H1 (cell line): ENCODE results near the gene DOCK11. TPM values are rescaled to one million over a fixed set of nuclear protein-coding genes. Genes with fewer than 3 reads are reported as not detected.

Source experiments
- CTCF ChIA-PET: fragments of 300-600 bp; sonication (Branson Sonifier 250); formaldehyde crosslinking; loops from one replicate; lab custom pipeline; 2021; ENCODE audit not compliant: partially characterized antibody; lab: Charles Lee
- POLR2A ChIA-PET: fragments of 300-600 bp; sonication (Branson Sonifier 250); formaldehyde crosslinking; loops from one replicate; lab custom pipeline; 2021; ENCODE audit warnings: inconsistent platforms; ENCODE audit not compliant: partially characterized antibody; lab: Charles Lee
- DNase-seq, 2 experiments: peaks; one replicate each; pipeline versions ENCODE4 v3.0.0 to v3.0.0-alpha.2; 2010 to 2022; ENCODE audit warnings: low spot score in 2 of 2, low read depth in 1 of 2, mixed read lengths in 1 of 2
- FAIRE-seq: peaks from 2 replicates; lab custom pipeline; 2011; peaks lifted over from hg19 to GRCh38; lab: Jason Lieb, UNC
- H2AFZ ChIP-seq: 2 replicates; pipeline ENCODE4 v1.8.1; 2012; ENCODE audit warnings: low read length, inconsistent platforms
- H2AK5ac ChIP-seq: 2 replicates; pipeline ENCODE4 v1.6.1; 2013; ENCODE audit warnings: low read depth, low read length
- H2BK120ac ChIP-seq: replicated peaks from 2 replicates; pipeline ENCODE3; 2013; ENCODE audit warnings: low read depth, low read length, inconsistent platforms
- H2BK12ac ChIP-seq: 2 replicates; pipeline ENCODE4 v1.6.1; 2013; ENCODE audit warnings: low read depth, low read length
- H2BK15ac ChIP-seq: 2 replicates; pipeline ENCODE4 v1.6.1; 2013; ENCODE audit warnings: low read length
- H2BK20ac ChIP-seq: 2 replicates; pipeline ENCODE4 v1.6.1; 2013; ENCODE audit warnings: low read length
- H2BK5ac ChIP-seq: 2 replicates; pipeline ENCODE4 v1.6.1; 2013; ENCODE audit warnings: low read depth, low read length
- H3K14ac ChIP-seq: 2 replicates; pipeline ENCODE4 v1.6.1; 2013; ENCODE audit warnings: inconsistent platforms; ENCODE audit not compliant: insufficient read length
- H3K18ac ChIP-seq: 2 replicates; pipeline ENCODE4 v1.6.1; 2013; ENCODE audit warnings: low read length; ENCODE audit errors: extremely low read depth
- H3K23ac ChIP-seq: 2 replicates; pipeline ENCODE4 v1.6.1; 2013; ENCODE audit warnings: inconsistent platforms; ENCODE audit not compliant: insufficient read length
- H3K23me2 ChIP-seq: 2 replicates; pipeline ENCODE4 v1.6.1; 2013; ENCODE audit warnings: low read depth, low read length
- H3K27ac ChIP-seq: 2 replicates; pipeline ENCODE4 v1.6.1; 2011; ENCODE audit warnings: low read depth, low read length, inconsistent platforms
- H3K27me3 ChIP-seq, 4 experiments: replicated peaks in 1 of 4; 1 replicate in 1 of 4; 2 replicates in 3 of 4; pipeline versions ENCODE4 v1.6.1 to v1.8.1; 2011 to 2013; ENCODE audit warnings: low read length in 3 of 4, mild to moderate bottlenecking in 3 of 4, inconsistent platforms in 2 of 4, mixed read lengths in 2 of 4, moderate library complexity in 1 of 4; ENCODE audit not compliant: control insufficient read depth in 3 of 4, insufficient read depth in 3 of 4; ENCODE audit errors: extremely low read depth in 1 of 4
- H3K36me3 ChIP-seq, 4 experiments: 2 replicates each; pipeline versions ENCODE4 v1.6.1 to v1.8.1; 2011 to 2013; ENCODE audit warnings: mild to moderate bottlenecking in 4 of 4, low read length in 3 of 4, moderate library complexity in 2 of 4, control low read depth in 1 of 4, inconsistent platforms in 1 of 4; ENCODE audit not compliant: insufficient read depth in 4 of 4, control insufficient read depth in 2 of 4
- H3K4ac ChIP-seq: replicated peaks from 2 replicates; pipeline ENCODE3; 2013; ENCODE audit warnings: low read length, low read depth, mixed read lengths, inconsistent platforms; ENCODE audit not compliant: insufficient read length
- H3K4me1 ChIP-seq, 4 experiments: replicated peaks in 1 of 4; 1 replicate in 1 of 4; 2 replicates in 3 of 4; pipeline versions ENCODE4 v1.6.1 to v1.8.1; 2011 to 2013; ENCODE audit warnings: low read length in 3 of 4, inconsistent platforms in 2 of 4, mixed read lengths in 1 of 4; ENCODE audit not compliant: insufficient read depth in 4 of 4, control insufficient read depth in 3 of 4
- H3K4me2 ChIP-seq, 2 experiments: 2 replicates each; pipeline versions ENCODE4 v1.6.1 to v1.8.1; 2011 to 2013; ENCODE audit warnings: low read depth in 2 of 2, low read length in 2 of 2, control low read depth in 1 of 2, inconsistent platforms in 1 of 2, mild to moderate bottlenecking in 1 of 2; ENCODE audit not compliant: insufficient read depth in 1 of 2
- H3K4me3 ChIP-seq, 4 experiments: fragments of 200-600, 300-600 bp in 1 of 4; sonication (generic), shearing (Covaris generic), sonication (Bioruptor Twin) in 1 of 4; 2 replicates each; pipeline versions ENCODE4 v1.5.1 to v1.8.1; 2011 to 2016; ENCODE audit warnings: low read length in 4 of 4, low read depth in 3 of 4, control low read depth in 2 of 4, inconsistent platforms in 2 of 4, mild to moderate bottlenecking in 2 of 4, mixed read lengths in 1 of 4, moderate library complexity in 1 of 4; ENCODE audit not compliant: insufficient read depth in 2 of 4; ENCODE audit errors: extremely low read depth in 1 of 4
- H3K56ac ChIP-seq: replicated peaks from 2 replicates; pipeline ENCODE3; 2013; ENCODE audit warnings: low read depth, mild to moderate bottlenecking, mixed read lengths, low read length, inconsistent platforms; ENCODE audit not compliant: insufficient read length
- H3K79me1 ChIP-seq: 2 replicates; pipeline ENCODE4 v1.6.1; 2013; ENCODE audit warnings: low read depth, low read length, control low read depth
- H3K79me2 ChIP-seq, 2 experiments: 2 replicates each; pipeline versions ENCODE4 v1.6.1 to v1.8.1; 2012 to 2013; ENCODE audit warnings: low read length in 2 of 2, mild to moderate bottlenecking in 2 of 2, inconsistent platforms in 1 of 2; ENCODE audit not compliant: insufficient read depth in 2 of 2, control insufficient read depth in 1 of 2
- H3K9ac ChIP-seq, 4 experiments: replicated peaks in 1 of 4; 1 replicate in 1 of 4; 2 replicates in 3 of 4; pipeline versions ENCODE4 v1.6.1 to v1.8.1; 2011 to 2013; ENCODE audit warnings: low read depth in 3 of 4, low read length in 3 of 4, control low read depth in 2 of 4, mild to moderate bottlenecking in 2 of 4, moderate library complexity in 2 of 4, inconsistent platforms in 1 of 4; ENCODE audit errors: extremely low read depth in 1 of 4
- H3K9me3 ChIP-seq, 2 experiments: 2 replicates each; pipeline versions ENCODE4 v1.6.1 to v1.8.1; 2012 to 2013; ENCODE audit warnings: mild to moderate bottlenecking in 2 of 2, moderate library complexity in 2 of 2, control low read depth in 1 of 2, inconsistent platforms in 1 of 2, low read depth in 1 of 2, low read length in 1 of 2, mixed read lengths in 1 of 2; ENCODE audit not compliant: insufficient read depth in 2 of 2
- H4K20me1 ChIP-seq, 2 experiments: replicated peaks in 1 of 2; 2 replicates each; pipeline versions ENCODE3 to v1.8.1; 2011 to 2013; ENCODE audit warnings: inconsistent platforms in 2 of 2, low read length in 2 of 2, mild to moderate bottlenecking in 1 of 2; ENCODE audit not compliant: insufficient read depth in 2 of 2, control insufficient read depth in 1 of 2
- H4K5ac ChIP-seq: 2 replicates; pipeline ENCODE4 v1.6.1; 2013; ENCODE audit warnings: low read length, low read depth, mixed read lengths, inconsistent platforms; ENCODE audit not compliant: insufficient read length
- H4K8ac ChIP-seq: 2 replicates; pipeline ENCODE4 v1.8.0; 2013; ENCODE audit warnings: mild to moderate bottlenecking, moderate library complexity, low read length, inconsistent platforms; ENCODE audit not compliant: insufficient read depth; ENCODE audit errors: extremely low read depth
- H4K91ac ChIP-seq: replicated peaks from 2 replicates; pipeline ENCODE3; 2013; ENCODE audit warnings: low read length, mixed read lengths, inconsistent platforms; ENCODE audit not compliant: insufficient read length
- RAD21 ChIP-seq, 2 experiments: IDR thresholded peaks in 1 of 2; conservative IDR thresholded peaks in 1 of 2; 2 replicates each; pipeline ENCODE4 v1.6.1; 2011; ENCODE audit warnings: low read depth in 2 of 2, low read length in 2 of 2, improper control_type of control experiment in 1 of 2, inconsistent platforms in 1 of 2, mild to moderate bottlenecking in 1 of 2, moderate library complexity in 1 of 2
- WGBS, 2 experiments: shearing (Covaris generic) in 1 of 2; methylation state at CpG; one replicate each; pipeline versions ENCODE4 v1.1.6 to v1.1.7; 2013 to 2015; ENCODE audit warnings: low lambda C conversion rate in 2 of 2, mixed read lengths in 2 of 2, inconsistent platforms in 1 of 2, low coverage in 1 of 2, missing lambda C conversion rate in 1 of 2; ENCODE audit not compliant: insufficient replicate concordance in 2 of 2, insufficient coverage in 1 of 2, insufficient read length in 1 of 2; ENCODE audit errors: extremely low coverage in 1 of 2, missing lambda C conversion rate in 1 of 2; 5-methylcytosine and 5-hydroxymethylcytosine counted together
- polyA plus RNA-seq, 7 experiments: library from polyadenylated mRNA; depleted of rRNA in 3 of 7; stranded (reverse) in 5 of 7; unstranded in 2 of 7; fragments of >200 nt in 5 of 7; fragments of 200-250 nt in 2 of 7; gene quantifications; 1 replicate in 5 of 7; 2 replicates in 1 of 7; 4 replicates in 1 of 7; pipeline versions ENCODE4 v1.2.1 to v1.2.3, GENCODE V29; 2011 to 2013; ENCODE audit warnings: missing spikeins in 2 of 7, mixed read lengths in 2 of 7
- total RNA-seq: library from RNA; stranded (reverse); fragmentation: NEBNext Ultra II Directional; extraction: Animal tissue kit (Norgen Biotek cat#: 25700); gene quantifications from 2 replicates; pipeline ENCODE4 v1.2.1, GENCODE V29; 2021

The DOCK11 gene
- total and polyA plus RNA-seq, 2 of the 8 experiments (the other 6 are each of a cell fraction or from before 2014, with no cell fraction given) = 4.9 to 12.0 TPM

GRCh38 chrX:118694638-118695037 lies 199.0 kb downstream of the DOCK11 start:
- no peak overlapping the region for H2BK20ac ChIP-seq
- H3K23me2 ChIP-seq = no peaks in the 10 kb centered on the region
- no peak overlapping the region for H2BK120ac ChIP-seq
- H3K4ac ChIP-seq = no peak overlapping the region
- H4K8ac ChIP-seq = no peak overlapping the region
- no peak overlapping the region for H2BK15ac ChIP-seq
- DNase-seq (no peak), FAIRE-seq (no peak)
- no peak overlapping the region for H2BK5ac ChIP-seq
- no peaks in the 10 kb centered on the region for H3K4me1 ChIP-seq
- H3K36me3 ChIP-seq = no peaks in the 10 kb centered on the region
- no peaks in the 10 kb centered on the region for H3K79me1 ChIP-seq
- no peak overlapping the region for H3K18ac ChIP-seq
- 70% methylated on average over 2 of the region's 6 CpGs; no CpG with 5 or more reads in 1 of the 2 experiments for WGBS, 2 experiments
- ChIA-PET POLR2A (no interaction called here), CTCF (no interaction called here)
- no peak overlapping the region for H3K4me3 ChIP-seq
- no peak overlapping the region for H4K91ac ChIP-seq
- no peaks in the 10 kb centered on the region for H3K9me3 ChIP-seq
- no peak overlapping the region for H3K9ac ChIP-seq
- no peaks in the 10 kb centered on the region for H3K27me3 ChIP-seq
- no peaks in the 10 kb centered on the region for H3K79me2 ChIP-seq
- no peak overlapping the region for H2AK5ac ChIP-seq
- no peak overlapping the region for H3K14ac ChIP-seq
- no peak overlapping the region for H3K4me2 ChIP-seq
- no peak overlapping the region for H2AFZ ChIP-seq
- no peak overlapping the region for H3K23ac ChIP-seq
- H3K27ac ChIP-seq = no peak overlapping the region
- H4K5ac ChIP-seq = no peak overlapping the region
- no peak overlapping the region for H2BK12ac ChIP-seq
- no peak overlapping the region for H3K56ac ChIP-seq
- H4K20me1 ChIP-seq = no peaks in the 10 kb centered on the region
- TF ChIP-seq RAD21 (IDR thresholded peaks at IDR 0.05 in 1 of 2, conservative IDR thresholded peaks at IDR 0.05 in 1 of 2; ENCODE audit: low read depth in 2 of 2, low read length in 2 of 2) = no peak
